ENCODE data around the gene CD68.
"Not testable (repeated sequence)": the region's sequence is repeated elsewhere in the genome, so short reads cannot be mapped to it uniquely, and the experiment has no call there.

GRCh38 chr17:7625749-7626148 lies 46.3 kb downstream of the CD68 start:
- not testable (repeated sequence) for TF ChIP-seq CTCF (conservative IDR thresholded peaks at IDR 0.05; ENCODE audit: low read length); EZH2phosphoT487 (IDR thresholded peaks at IDR 0.05; ENCODE audit: borderline replicate concordance, low read depth, low read length)

Measured in OCI-LY7 (cell line).